GM23338 (cell line): ENCODE measurements around the gene FRRS1L. TPM values are rescaled to one million over a fixed set of nuclear protein-coding genes. Genes with fewer than 3 reads are reported as not detected.

Experiments used
- ATAC-seq: fragments of 200-7000 bp; cut with Tn5 transposase; 3 replicates; pipeline ENCODE4 v1.9.1; 2020
- DNase-seq: peaks from one replicate; pipeline ENCODE4 v3.0.0-alpha.2; 2015; ENCODE audit warnings: low spot score
- H2AFZ ChIP-seq: fragments of 200-600 bp; sonication (generic); 2 replicates; pipeline ENCODE4 v1.8.0; 2016; ENCODE audit warnings: antibody characterized with exemption, mild to moderate bottlenecking, moderate library complexity
- H3F3A ChIP-seq: fragments of 200-600 bp; sonication (generic); replicated peaks from 2 replicates; pipeline ENCODE4 v1.8.0; 2017; ENCODE audit warnings: antibody characterized with exemption, mixed run types, low read depth
- H3K27ac ChIP-seq: fragments of 200-600 bp; sonication (generic); 2 replicates; pipeline ENCODE4 v1.6.1; 2016; ENCODE audit warnings: low read depth
- H3K27me3 ChIP-seq: fragments of 200-600 bp; sonication (generic); 2 replicates; pipeline ENCODE4 v1.8.0; 2016; ENCODE audit warnings: mild to moderate bottlenecking, mixed run types, moderate library complexity; ENCODE audit not compliant: insufficient read depth
- H3K36me3 ChIP-seq: fragments of 200-600 bp; sonication (generic); 2 replicates; pipeline ENCODE4 v1.8.0; 2016; ENCODE audit warnings: mild to moderate bottlenecking; ENCODE audit not compliant: insufficient read depth
- H3K4me1 ChIP-seq: fragments of 200-600 bp; sonication (generic); 2 replicates; pipeline ENCODE4 v1.8.0; 2016; ENCODE audit warnings: mild to moderate bottlenecking, moderate library complexity; ENCODE audit not compliant: insufficient read depth
- H3K4me2 ChIP-seq: fragments of 200-600 bp; sonication (generic); 2 replicates; pipeline ENCODE4 v1.7.1; 2017; ENCODE audit warnings: mixed run types
- H3K4me3 ChIP-seq: fragments of 200-600 bp; sonication (generic); 2 replicates; pipeline ENCODE4 v1.6.1; 2016; ENCODE audit warnings: mixed run types
- H3K79me2 ChIP-seq: fragments of 200-600 bp; sonication (generic); replicated peaks from 2 replicates; pipeline ENCODE4 v1.8.0; 2017; ENCODE audit warnings: mild to moderate bottlenecking; ENCODE audit not compliant: insufficient read depth
- H3K9me2 ChIP-seq: fragments of 200-600 bp; sonication (generic); 2 replicates; pipeline ENCODE4 v1.8.0; 2017; ENCODE audit not compliant: insufficient read depth
- H4K20me1 ChIP-seq: fragments of 200-600 bp; sonication (generic); replicated peaks from 2 replicates; pipeline ENCODE4 v1.8.0; 2017; ENCODE audit warnings: mild to moderate bottlenecking; ENCODE audit not compliant: insufficient read depth
- H3K27ac Mint-ChIP-seq: 2 replicates; pipeline ENCODE4 v1.8.0; 2020; ENCODE audit warnings: inconsistent platforms, mild to moderate bottlenecking, moderate library complexity, mixed read lengths
- H3K27me3 Mint-ChIP-seq: 3 replicates; pipeline ENCODE4 v1.8.0; 2022; ENCODE audit warnings: low read depth, mild to moderate bottlenecking, moderate library complexity, mixed read lengths, inconsistent platforms; ENCODE audit not compliant: insufficient read depth, poor library complexity
- H3K36me3 Mint-ChIP-seq: 3 replicates; pipeline ENCODE4 v1.8.0; 2021; ENCODE audit warnings: low read depth, mild to moderate bottlenecking, inconsistent platforms, moderate library complexity, mixed read lengths
- H3K4me1 Mint-ChIP-seq: 3 replicates; pipeline ENCODE4 v1.8.0; 2020; ENCODE audit warnings: mild to moderate bottlenecking, inconsistent platforms, mixed read lengths
- H3K4me3 Mint-ChIP-seq: 3 replicates; pipeline ENCODE4 v1.8.0; 2021; ENCODE audit warnings: moderate library complexity, mild to moderate bottlenecking, inconsistent platforms, mixed read lengths
- H3K9me3 Mint-ChIP-seq: 3 replicates; pipeline ENCODE4 v1.8.0; 2020; ENCODE audit warnings: moderate library complexity, mild to moderate bottlenecking, inconsistent platforms, mixed read lengths
- CREB1 ChIP-seq: fragments of 250-450 bp; sonication (Bioruptor Pico); IDR thresholded peaks from 2 replicates; pipeline ENCODE4 v1.5.0; 2020; ENCODE audit warnings: low read depth, mild to moderate bottlenecking, moderate library complexity
- EZH2 ChIP-seq: fragments of 200-600 bp; sonication (generic); IDR thresholded peaks from one replicate; pipeline ENCODE4 v1.8.0; 2017; ENCODE audit warnings: antibody characterized with exemption, mild to moderate bottlenecking, low read depth; ENCODE audit not compliant: unreplicated experiment
- NANOG ChIP-seq: IDR thresholded peaks from 2 replicates; pipeline ENCODE4 v1.6.1; 2016; ENCODE audit warnings: antibody characterized with exemption, borderline replicate concordance
- polyA plus RNA-seq: library from polyadenylated mRNA; unstranded; fragments of >200 nt; fragmentation: Nextera tagmentation; extraction: Ambion mirVana; gene quantifications from 2 replicates; pipeline ENCODE4 v1.2.1, GENCODE V29; 2016
- total RNA-seq: library from RNA; depleted of rRNA; stranded (reverse); fragments of >200 nt; shearing (Covaris generic); gene quantifications from 2 replicates; pipeline ENCODE4 v1.2.3, GENCODE V29; 2014
- TF ChIP-seq, protein P1 (sequence below): IDR thresholded peaks from one replicate; pipeline ENCODE4 v1.6.1; 2018; ENCODE audit warnings: antibody characterized with exemption; ENCODE audit not compliant: unreplicated experiment
- TF ChIP-seq, protein P2 (sequence below), 2 experiments: fragments of 200-600 bp in 1 of 2; sonication (generic) in 1 of 2; conservative IDR thresholded peaks; 2 replicates each; pipeline versions ENCODE4 v1.5.1 to v1.6.1; 2016 to 2017; ENCODE audit warnings: antibody characterized with exemption in 2 of 2, low read depth in 2 of 2, mild to moderate bottlenecking in 2 of 2, moderate library complexity in 1 of 2
- TF ChIP-seq, protein P3 (sequence below): IDR thresholded peaks from 2 replicates; pipeline ENCODE4 v1.6.1; 2016; ENCODE audit warnings: antibody characterized with exemption

Gene FRRS1L
- total and polyA plus RNA-seq, 2 experiments from 2014 or later: 0.37 to 1.1 TPM

DNA sequence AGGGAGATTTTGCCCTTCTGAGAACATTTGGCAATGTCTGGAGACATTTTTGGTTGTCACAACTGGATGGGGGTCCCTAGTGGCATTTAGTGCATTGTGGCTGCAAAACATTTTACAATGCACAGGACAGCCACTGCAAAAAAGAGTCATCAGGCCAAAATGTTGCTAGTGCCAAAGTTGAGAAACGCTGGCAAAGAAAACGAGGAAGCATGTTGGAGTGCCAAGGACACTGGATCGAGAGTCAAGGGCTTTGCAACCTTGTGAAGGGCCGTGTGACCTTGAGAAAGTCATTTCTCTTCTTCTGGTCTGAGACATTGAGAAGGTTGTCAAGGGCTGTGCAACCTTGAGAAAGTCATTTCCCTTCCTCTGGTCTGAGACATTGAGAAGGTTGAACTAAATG lies 45.7 kb upstream of the FRRS1L start:
- Mint-ChIP-seq H3K36me3 (no peaks in the 10 kb centered on the region), H3K9me3 (no peaks in the 10 kb centered on the region), H3K4me3 (no peak overlapping the region), H3K27me3 (peaks cover 3% of the 10 kb centered on the region), H3K27ac (no peak overlapping the region), H3K4me1 (no peaks in the 10 kb centered on the region)
- Histone ChIP-seq H3K27ac (no peak overlapping the region), H3F3A (no peaks in the 10 kb centered on the region), H3K4me3 (no peak overlapping the region), H3K79me2 (no peaks in the 10 kb centered on the region), H3K27me3 (no peaks in the 10 kb centered on the region), H3K36me3 (no peaks in the 10 kb centered on the region), H3K4me1 (no peaks in the 10 kb centered on the region), H3K9me2 (no peaks in the 10 kb centered on the region), H4K20me1 (no peaks in the 10 kb centered on the region), H2AFZ (no peak overlapping the region), H3K4me2 (no peak overlapping the region)
- DNase-seq (no peak), ATAC-seq (no peak)
- TF ChIP-seq EZH2: no peak

DNA sequence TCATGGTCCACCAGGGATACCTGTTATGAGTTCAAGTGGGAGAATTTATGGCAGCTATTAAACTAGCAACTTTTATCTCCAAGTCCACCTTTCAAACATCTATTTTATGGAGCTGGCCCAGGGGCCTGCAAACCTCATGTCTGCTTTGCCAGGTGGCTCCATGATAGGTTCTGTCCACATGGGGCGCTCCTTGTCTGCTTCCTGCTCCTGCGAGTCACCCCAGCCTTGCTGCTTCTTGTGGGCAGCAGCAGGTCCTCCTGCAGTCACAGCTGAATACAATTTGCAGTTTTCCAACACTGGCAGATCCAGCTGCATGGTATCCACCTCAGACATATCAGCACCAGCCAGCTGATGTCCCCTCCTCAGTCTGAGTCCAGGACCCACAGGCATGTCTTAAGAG lies 39.6 kb upstream of the FRRS1L start:
- H3K27ac Mint-ChIP-seq: no peak overlapping the region
- no peak overlapping the region for H3K4me3 Mint-ChIP-seq
- Histone ChIP-seq H3F3A (no peaks in the 10 kb centered on the region), H3K27me3 (no peaks in the 10 kb centered on the region), H3K79me2 (no peaks in the 10 kb centered on the region), H3K4me2 (no peak overlapping the region), H4K20me1 (no peaks in the 10 kb centered on the region), H3K9me2 (no peaks in the 10 kb centered on the region), H3K4me3 (no peak overlapping the region), H2AFZ (no peak overlapping the region), H3K36me3 (no peaks in the 10 kb centered on the region), H3K4me1 (no peaks in the 10 kb centered on the region), H3K27ac (no peak overlapping the region)
- H3K36me3 Mint-ChIP-seq: no peaks in the 10 kb centered on the region
- H3K27me3 Mint-ChIP-seq: peaks cover 5% of the 10 kb centered on the region
- no peak for TF ChIP-seq NANOG
- no peak for TF ChIP-seq CREB1
- TF ChIP-seq, protein P1, sequence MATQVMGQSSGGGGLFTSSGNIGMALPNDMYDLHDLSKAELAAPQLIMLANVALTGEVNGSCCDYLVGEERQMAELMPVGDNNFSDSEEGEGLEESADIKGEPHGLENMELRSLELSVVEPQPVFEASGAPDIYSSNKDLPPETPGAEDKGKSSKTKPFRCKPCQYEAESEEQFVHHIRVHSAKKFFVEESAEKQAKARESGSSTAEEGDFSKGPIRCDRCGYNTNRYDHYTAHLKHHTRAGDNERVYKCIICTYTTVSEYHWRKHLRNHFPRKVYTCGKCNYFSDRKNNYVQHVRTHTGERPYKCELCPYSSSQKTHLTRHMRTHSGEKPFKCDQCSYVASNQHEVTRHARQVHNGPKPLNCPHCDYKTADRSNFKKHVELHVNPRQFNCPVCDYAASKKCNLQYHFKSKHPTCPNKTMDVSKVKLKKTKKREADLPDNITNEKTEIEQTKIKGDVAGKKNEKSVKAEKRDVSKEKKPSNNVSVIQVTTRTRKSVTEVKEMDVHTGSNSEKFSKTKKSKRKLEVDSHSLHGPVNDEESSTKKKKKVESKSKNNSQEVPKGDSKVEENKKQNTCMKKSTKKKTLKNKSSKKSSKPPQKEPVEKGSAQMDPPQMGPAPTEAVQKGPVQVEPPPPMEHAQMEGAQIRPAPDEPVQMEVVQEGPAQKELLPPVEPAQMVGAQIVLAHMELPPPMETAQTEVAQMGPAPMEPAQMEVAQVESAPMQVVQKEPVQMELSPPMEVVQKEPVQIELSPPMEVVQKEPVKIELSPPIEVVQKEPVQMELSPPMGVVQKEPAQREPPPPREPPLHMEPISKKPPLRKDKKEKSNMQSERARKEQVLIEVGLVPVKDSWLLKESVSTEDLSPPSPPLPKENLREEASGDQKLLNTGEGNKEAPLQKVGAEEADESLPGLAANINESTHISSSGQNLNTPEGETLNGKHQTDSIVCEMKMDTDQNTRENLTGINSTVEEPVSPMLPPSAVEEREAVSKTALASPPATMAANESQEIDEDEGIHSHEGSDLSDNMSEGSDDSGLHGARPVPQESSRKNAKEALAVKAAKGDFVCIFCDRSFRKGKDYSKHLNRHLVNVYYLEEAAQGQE: no peak
- TF ChIP-seq EZH2: no peak
- TF ChIP-seq, protein P2, sequence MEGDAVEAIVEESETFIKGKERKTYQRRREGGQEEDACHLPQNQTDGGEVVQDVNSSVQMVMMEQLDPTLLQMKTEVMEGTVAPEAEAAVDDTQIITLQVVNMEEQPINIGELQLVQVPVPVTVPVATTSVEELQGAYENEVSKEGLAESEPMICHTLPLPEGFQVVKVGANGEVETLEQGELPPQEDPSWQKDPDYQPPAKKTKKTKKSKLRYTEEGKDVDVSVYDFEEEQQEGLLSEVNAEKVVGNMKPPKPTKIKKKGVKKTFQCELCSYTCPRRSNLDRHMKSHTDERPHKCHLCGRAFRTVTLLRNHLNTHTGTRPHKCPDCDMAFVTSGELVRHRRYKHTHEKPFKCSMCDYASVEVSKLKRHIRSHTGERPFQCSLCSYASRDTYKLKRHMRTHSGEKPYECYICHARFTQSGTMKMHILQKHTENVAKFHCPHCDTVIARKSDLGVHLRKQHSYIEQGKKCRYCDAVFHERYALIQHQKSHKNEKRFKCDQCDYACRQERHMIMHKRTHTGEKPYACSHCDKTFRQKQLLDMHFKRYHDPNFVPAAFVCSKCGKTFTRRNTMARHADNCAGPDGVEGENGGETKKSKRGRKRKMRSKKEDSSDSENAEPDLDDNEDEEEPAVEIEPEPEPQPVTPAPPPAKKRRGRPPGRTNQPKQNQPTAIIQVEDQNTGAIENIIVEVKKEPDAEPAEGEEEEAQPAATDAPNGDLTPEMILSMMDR (conservative IDR thresholded peaks at IDR 0.05; ENCODE audit: low read depth in 2 of 2): peak; percentile 59 to 71
- TF ChIP-seq, protein P3, sequence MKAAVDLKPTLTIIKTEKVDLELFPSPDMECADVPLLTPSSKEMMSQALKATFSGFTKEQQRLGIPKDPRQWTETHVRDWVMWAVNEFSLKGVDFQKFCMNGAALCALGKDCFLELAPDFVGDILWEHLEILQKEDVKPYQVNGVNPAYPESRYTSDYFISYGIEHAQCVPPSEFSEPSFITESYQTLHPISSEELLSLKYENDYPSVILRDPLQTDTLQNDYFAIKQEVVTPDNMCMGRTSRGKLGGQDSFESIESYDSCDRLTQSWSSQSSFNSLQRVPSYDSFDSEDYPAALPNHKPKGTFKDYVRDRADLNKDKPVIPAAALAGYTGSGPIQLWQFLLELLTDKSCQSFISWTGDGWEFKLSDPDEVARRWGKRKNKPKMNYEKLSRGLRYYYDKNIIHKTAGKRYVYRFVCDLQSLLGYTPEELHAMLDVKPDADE: no peak
- DNase-seq: peak; percentile 76
- no peaks in the 10 kb centered on the region for H3K4me1 Mint-ChIP-seq
- peak; percentile 93 for ATAC-seq
- H3K9me3 Mint-ChIP-seq: no peaks in the 10 kb centered on the region
